ENCODE measurements around the gene TAF11L3.
"Not testable (repeated sequence)": the region's sequence is repeated elsewhere in the genome, so short reads cannot be mapped to it uniquely, and the experiment has no call there.

TAF11L3 gene

GRCh38 chr5:17518067-17518466 is at the start of gene TAF11L3:
Gene TAF11L3, plus strand, starts transcription at chr5:17518367.
- not testable (repeated sequence) for DNase-seq

- no peak for DNase-seq
Observed at GRCh38 chr5:17470064-17470463, 48.1 kb upstream of the TAF11L3 start.

- DNase-seq = not testable (repeated sequence)
Observed at GRCh38 chr5:17475064-17475463, 43.1 kb upstream of the TAF11L3 start.

- no peak for DNase-seq
Observed at GRCh38 chr5:17477043-17477442, 41.1 kb upstream of the TAF11L3 start.

GRCh38 chr5:17477573-17478265 is 40.4 kb upstream of the TAF11L3 start:
- no peak for DNase-seq

- no peak for DNase-seq
Observed at GRCh38 chr5:17481378-17481777, 36.8 kb upstream of the TAF11L3 start.

- DNase-seq = no peak
Observed at GRCh38 chr5:17482790-17483189, 35.4 kb upstream of the TAF11L3 start.

- not testable (repeated sequence) for DNase-seq
Observed at GRCh38 chr5:17486464-17487173, 31.5 kb upstream of the TAF11L3 start.

- no peak for DNase-seq
Observed at GRCh38 chr5:17487174-17487512, 31.0 kb upstream of the TAF11L3 start.

GRCh38 chr5:17491257-17491656 is 26.9 kb upstream of the TAF11L3 start:
- DNase-seq = not testable (repeated sequence)

GRCh38 chr5:17492770-17493169 is 25.4 kb upstream of the TAF11L3 start:
- no peak for DNase-seq

GRCh38 chr5:17497446-17497845 is 20.7 kb upstream of the TAF11L3 start:
- no peak for DNase-seq

GRCh38 chr5:17497931-17498330 is 20.2 kb upstream of the TAF11L3 start, which contains the start of gene TAF11L2:
Gene TAF11L2, plus strand, starts transcription at chr5:17498231.
- not testable (repeated sequence) for DNase-seq

- no peak for DNase-seq
Observed at GRCh38 chr5:17511775-17512325, 6.3 kb upstream of the TAF11L3 start.

GRCh38 chr5:17517526-17517925 is 641 bp upstream of the TAF11L3 start:
- not testable (repeated sequence) for DNase-seq

GRCh38 chr5:17519508-17519907 is 1.3 kb downstream of the TAF11L3 start:
- DNase-seq = not testable (repeated sequence)

- not testable (repeated sequence) for DNase-seq
Observed at GRCh38 chr5:17521501-17521900, 3.3 kb downstream of the TAF11L3 start, which contains the start of gene TAF11L4. Gene TAF11L4, plus strand, starts transcription at chr5:17521801.

GRCh38 chr5:17524935-17525334 is 6.8 kb downstream of the TAF11L3 start, which contains the start of gene TAF11L5:
Gene TAF11L5, plus strand, starts transcription at chr5:17525235.
- DNase-seq = not testable (repeated sequence)

GRCh38 chr5:17526504-17526903 is 8.3 kb downstream of the TAF11L3 start:
- DNase-seq = not testable (repeated sequence)

- DNase-seq = not testable (repeated sequence)
Observed at GRCh38 chr5:17528369-17528768, 10.2 kb downstream of the TAF11L3 start, which contains the start of gene TAF11L6. Gene TAF11L6, plus strand, starts transcription at chr5:17528669.

Data from DMS53 (cell line).